NCI-H1417 (cell line): ENCODE measurements around the gene TMEM205.
"Not testable (repeated sequence)": the region's sequence is repeated elsewhere in the genome, so short reads cannot be mapped to it uniquely, and the experiment has no call there.

Experiments used
- DNase-seq, 3 experiments: peaks; one replicate each; lab custom pipeline; 2025; lab: John Stamatoyannopoulos, UW

The TMEM205 gene

DNA sequence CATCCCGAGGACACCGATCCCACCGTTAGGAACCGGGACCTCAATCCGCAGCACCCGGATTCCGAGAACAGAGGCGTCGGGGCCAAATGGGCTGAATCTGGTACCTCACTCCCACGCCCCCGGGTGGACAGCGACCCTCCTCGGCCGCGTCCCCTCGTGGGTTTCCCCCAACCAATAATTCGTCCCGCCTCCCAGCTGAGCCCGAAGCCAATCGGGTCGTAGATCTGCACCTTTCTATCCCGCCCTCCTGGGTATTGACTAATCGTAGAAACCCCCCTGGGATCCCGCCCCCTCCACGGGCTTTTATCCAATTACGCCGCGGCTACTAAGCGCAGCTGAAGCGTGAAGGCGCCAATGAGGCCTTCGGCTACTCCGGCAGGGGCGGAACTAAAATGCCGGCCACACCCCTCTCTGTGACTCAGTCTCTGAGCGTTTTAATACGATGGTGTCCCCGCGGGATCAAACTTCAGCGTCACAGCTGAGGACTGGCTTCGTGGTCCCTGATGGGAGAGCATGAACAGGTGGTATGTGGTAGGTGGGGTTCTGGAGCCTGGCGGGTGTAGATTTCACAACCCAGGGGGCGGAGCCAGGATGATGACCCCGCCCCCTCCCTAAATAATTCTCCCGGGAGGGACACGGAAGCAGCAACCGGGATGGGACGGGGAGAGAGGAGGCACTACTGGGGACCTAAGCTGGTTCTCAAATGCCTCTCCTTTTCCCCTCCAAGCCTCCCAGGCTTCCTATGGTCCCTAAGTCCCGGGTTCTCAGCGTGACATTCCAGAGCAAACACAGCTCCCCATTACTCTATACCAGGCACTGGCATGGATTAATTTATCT lies at the start of gene TMEM205, which contains the start of gene CCDC159:
Gene TMEM205 (minus strand): TSS at position 165 of the 837 bp plus-strand sequence. CDS start 649 bp downstream, outside the sequence.
Gene CCDC159 (plus strand): TSS at position 416 of the 837 bp plus-strand sequence. CDS start 88 bp downstream, at position 504.
- DNase-seq, result peak; percentile 95 to 100 (median 100)

DNA sequence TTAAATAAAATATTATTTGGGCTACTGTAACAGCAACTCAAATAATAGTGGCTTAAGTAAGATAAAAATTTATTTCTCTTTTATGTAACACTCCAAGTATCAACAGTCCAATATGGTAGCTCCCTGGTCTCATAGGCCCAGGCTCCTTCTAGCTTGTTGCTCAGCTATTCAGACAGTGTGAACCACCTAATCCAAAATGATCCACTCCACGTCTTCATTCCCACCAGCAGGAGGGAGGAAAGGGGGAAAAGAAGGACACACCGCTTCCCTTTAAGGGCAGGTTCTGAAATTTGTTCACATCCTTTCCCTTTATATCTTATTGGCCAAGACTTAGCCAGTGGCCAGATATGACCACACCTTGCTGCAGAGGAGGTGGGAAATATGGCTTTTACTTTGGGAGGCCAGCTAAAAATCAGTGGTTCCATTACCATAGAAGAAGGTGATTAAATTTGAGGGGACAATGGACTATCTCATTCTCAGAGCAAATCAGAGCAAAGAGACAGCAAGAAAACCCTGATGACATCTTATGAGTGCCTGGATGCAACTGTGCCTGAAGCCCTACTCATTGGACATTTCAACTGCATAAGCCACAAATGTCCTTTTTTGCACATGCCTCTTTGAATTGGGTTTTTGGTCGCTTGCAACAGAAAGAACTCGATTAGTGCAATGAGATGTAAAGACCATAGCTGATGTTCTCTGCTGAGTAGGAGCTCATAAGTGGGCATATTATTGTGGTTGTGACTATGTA lies 45.0 kb upstream of the TMEM205 start:
- DNase-seq, result no peak

- no peak for DNase-seq
These were observed 44.3 kb upstream of the TMEM205 start for GRCh38 chr19:11390359-11390758.

DNA sequence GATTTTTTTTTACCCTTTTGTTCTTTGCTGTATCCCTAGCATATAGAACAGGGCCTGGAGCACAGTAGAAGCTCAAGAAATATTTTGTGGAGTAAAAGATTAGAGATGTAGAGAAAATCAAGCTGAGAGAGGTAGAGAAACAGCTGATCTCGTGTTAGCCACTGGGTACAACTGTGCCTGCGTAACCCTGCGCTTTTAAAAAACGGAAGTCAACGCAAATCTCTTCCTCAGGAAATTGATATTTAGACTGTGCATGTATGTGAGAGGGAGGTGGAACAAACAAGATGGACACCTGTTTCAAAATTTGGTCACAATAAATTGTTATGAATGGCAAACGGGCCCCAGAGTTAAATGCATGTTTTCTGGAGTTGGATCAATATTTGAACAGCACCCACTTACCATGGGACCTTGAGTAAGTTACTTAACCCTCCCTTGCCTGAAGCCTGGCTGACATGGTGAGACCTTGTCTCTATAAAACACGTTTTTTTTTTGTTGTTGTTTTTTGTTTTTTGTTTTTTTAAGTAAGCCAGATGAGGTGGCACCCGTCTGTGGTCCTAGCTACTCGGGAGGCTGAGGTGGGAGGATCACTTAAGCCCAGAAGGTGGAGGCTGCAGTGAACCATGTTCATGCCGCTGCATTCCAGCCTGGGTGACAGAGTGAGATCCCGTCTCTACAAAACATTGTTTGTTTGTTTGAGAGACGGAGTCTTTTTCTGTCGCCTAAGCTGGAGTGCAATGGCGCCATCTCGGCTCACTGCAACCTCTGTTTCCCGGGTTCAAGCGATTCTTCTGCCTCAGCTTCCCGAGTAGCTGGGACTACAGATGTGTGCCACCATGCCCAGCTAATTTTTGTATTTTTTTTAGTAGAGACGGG lies 41.3 kb upstream of the TMEM205 start:
- peak in 1 of 3 experiments; percentile 29 for DNase-seq

- DNase-seq, result peak in 1 of 3 experiments; percentile 48
These were observed 38.7 kb upstream of the TMEM205 start for GRCh38 chr19:11384778-11385129.

DNA sequence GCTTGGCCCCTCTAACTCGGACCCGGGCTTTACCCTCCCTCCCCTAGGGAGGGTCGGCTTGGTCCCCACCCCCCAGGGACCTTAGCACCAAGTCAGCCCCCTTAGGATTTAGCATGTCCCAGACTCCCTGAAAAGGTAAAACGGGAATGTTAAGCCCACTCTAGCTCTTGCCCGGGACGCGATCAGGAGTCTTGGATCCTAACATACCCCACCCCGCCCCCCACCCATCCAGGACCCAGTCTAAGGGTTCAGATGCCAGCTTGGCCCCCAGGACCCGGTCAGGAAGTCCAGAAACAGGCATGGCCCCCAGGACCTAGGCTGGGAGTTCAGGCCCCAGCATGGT lies 37.6 kb upstream of the TMEM205 start:
- DNase-seq, result peak in 2 of 3 experiments; percentile 66 to 76

- peak; percentile 16 to 76 (median 68) for DNase-seq
These were observed 37.0 kb upstream of the TMEM205 start for GRCh38 chr19:11382898-11383705.

- DNase-seq, result peak in 1 of 3 experiments; percentile 93
These were observed 34.8 kb upstream of the TMEM205 start for GRCh38 chr19:11380653-11381537.

DNA sequence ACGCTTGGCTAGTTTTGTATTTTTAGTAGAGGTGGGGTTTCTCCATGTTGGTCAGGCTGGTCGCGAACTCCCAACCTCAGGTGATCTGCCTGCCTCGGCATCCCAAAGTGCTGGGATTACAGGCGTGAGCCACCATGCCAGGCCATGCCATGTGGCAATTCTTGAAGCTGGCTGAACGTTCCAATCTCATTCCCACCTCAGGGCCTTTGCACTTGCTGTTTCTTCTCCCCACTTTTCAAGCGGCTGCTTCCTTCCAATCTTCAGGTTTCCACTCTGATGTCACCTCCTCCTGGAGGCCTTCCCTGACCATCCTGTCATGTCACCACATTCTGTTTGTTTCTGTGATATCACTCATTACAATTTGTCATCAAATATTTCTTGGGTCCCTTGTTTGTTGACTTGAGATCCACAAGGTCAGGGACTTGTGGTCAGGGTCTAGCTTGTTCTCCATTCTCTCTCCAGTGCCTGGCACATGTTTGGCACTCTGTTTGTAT lies 33.8 kb upstream of the TMEM205 start:
- no peak for DNase-seq

GRCh38 chr19:11379269-11379845 lies 33.3 kb upstream of the TMEM205 start:
- not testable (repeated sequence) for DNase-seq

DNA sequence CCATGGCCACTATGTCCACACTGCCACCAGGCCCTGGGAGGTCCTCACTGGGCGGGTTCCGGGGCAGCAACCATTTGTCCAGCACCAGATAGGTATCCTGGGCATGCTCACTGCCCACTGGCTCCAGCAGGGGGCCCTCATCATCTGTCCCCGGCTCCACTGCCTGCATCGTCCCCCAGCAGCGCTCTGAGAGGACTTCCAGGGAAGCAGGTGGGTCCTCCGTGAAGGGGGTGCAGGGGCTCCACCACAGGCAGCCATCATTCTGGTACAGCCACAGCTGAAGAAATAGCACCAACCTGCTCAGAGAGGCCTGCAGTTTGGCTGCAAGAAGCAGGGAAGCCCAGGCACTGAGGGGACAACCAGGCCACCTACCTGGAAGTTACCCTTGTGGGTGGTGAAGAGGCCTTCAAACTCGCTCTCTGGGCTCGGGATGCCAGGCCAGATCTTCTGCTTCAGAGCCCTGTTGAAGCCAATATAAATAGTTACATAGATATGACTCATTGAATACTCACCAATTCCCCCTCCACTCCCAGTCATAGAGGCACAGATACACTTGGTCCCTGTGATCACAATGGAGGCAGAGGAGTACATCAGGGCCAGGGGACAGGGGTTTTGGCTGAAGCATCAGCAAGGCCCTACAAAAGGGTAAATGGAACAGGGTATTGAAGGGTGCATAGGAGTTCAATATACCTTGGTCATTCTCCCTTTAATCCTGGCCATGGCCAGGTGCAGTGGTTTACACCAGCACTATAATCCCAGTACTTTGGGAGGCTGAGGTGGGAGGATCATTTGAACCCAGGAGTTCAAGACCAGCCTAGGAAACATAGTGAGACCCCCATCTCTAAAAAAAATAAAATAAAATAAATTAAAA lies 32.5 kb upstream of the TMEM205 start:
- DNase-seq, result peak in 2 of 3 experiments; percentile 17 to 63

GRCh38 chr19:11377756-11378155 lies 31.7 kb upstream of the TMEM205 start:
- DNase-seq, result no peak

DNA sequence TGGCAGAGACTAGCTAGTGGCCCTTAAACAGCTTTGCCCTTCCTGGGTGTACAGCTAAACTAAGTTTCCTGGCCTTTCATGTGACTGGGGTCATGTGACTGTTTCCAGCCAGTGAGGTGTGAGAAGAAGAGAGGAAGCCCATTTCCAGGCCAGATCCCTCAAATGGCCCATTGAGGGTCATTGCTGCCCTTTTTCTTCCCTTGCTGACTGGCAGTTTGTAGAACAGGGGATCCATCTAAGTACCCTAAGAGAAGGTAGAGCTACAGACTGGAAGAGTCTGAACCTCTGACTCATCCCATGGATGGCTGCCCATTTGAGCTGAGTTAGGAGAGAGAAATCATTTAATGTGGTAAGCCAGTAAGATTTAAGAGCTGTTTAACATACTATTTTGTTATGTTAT lies 31.2 kb upstream of the TMEM205 start:
- DNase-seq, result no peak

DNA sequence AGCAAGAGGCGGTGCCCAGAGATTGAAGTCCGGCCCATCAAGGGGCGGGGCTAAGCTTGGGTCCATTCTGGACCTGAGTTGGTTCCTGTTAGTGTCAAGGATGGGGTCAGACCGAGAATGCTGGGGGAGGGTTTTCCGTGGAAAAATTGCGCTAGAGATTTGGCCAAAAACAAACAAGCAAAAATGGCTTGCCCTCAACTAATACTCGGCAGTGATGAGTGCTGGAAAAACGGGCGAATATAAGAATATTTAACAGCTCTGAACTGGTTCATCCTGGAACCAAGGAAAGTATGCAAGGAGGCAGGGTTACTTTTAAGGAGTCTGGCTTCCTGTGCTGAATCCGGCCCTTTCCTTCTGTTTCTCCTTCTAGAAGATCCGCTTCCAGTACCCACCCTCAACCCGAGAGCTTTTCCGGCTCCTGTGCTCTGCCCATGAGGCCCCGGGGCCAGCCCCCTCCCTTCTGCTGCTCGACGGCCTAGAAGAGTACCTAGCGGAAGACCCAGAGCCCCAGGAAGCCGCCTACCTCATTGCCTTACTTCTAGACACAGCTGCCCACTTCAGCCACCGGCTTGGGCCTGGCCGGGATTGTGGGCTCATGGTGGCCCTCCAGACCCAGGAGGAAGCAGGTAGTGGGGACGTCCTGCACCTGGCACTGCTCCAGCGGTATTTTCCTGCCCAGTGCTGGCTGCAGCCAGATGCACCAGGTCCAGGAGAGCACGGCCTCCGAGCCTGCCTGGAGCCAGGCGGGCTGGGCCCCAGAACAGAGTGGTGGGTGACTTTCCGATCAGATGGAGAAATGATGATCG lies 29.3 kb upstream of the TMEM205 start:
- peak; percentile 24 to 86 (median 81) for DNase-seq

DNA sequence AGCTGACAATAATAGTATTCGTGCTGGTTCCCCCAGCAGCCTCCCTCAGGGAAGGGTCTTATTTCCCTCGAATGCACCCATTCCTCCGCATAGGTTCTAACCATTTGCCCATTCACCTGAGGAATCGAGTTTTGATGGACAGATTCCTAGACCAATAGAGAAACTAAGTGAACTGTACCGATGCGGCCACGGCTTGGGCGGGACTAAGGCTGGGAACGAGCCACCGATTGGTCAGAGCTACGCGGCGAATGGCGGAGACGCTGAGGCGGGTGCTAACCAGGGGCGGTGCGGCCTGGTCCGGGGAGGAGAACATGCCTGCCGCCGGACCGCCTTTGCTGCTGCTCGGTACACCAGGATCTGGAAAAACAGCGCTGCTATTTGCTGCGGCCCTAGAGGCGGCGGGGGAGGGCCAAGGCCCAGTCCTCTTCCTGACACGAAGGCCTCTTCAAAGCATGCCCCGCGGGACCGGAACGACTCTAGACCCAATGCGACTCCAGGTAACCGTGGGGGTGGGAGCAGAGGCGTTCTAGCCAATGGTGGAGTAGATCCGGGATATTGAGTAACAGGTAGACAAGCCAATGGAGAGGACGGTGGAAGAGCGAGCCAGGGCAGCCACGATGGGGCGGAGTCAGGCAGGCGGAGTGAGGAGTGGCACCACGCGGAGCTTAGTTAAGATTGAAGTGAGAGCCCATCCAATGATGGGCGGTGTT lies 28.5 kb upstream of the TMEM205 start, which contains the start of gene SWSAP1:
Gene SWSAP1 (plus strand): TSS at position 234 of the 710 bp plus-strand sequence. CDS start 15 bp downstream, at position 249.
- DNase-seq, result peak; percentile 96 to 100 (median 100)

- DNase-seq, result no peak
These were observed 27.9 kb upstream of the TMEM205 start for GRCh38 chr19:11373885-11374432.
